GM21526 (cell line): Measurements from ENCODE around the gene CHMP4A.
A peak's percentile ranks its signal among the peaks of the same experiment; 100 is the strongest.

Source experiments
- ATAC-seq: cut with Tn5 transposase; IDR thresholded peaks from one replicate; pipeline ENCODE4 v1.9.1; 2021; ENCODE audit warnings: moderate library complexity; ENCODE audit not compliant: unreplicated experiment, low FRiP score

CHMP4A gene

DNA sequence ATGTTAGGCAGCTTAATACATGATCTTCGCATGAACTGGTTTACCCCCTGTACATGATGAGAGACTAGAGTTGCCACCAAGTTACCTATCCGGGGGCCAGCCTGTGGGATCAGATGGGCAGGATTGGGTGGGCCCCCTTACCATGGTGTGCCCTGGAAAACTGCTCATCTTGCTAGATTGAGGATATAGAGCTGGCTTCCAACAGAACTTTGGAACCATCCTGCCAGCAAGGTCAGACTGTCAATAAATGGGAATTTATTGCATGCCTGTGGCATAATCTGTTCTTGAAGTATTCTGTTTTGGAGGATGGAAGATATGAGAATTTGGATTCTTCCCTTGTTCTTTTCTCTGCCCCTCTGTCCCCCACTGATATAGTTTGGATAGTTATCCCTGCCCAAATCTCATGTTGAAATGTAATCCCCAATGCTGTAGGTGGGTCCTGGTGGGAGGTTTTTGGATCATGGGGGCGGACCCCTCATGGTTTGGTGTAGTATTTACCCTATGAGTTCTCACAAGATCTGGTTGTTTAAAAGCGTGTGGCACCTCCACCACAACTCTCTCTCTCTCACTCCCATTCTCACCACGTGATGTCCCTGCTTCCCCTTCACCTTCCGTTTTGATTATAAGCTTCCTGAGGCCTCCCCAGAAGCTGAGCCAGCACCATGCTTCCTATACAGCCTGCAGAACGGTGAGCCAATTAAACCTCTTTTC, 14.3 kb downstream of the CHMP4A start:
- no peak for ATAC-seq

DNA sequence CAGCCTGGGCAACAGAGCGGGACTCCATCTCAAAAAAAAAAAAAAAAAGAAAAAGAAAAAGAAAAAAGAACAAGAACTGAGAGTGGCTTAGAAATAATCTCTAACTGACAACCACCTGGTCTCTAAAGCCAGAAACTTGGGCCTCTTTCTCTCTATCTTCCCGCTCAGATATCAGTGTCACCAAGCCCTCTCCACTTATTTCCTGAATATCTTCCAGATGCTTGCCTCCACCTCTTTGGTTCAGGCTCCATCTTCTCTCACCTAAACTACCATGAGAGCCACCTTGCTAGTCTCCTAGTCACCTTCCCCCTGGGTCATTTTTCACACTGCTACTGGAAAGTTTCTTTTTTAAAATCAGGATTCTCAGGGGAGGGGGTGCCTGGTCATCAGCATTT, 16.2 kb downstream of the CHMP4A start:
- ATAC-seq: no peak

DNA sequence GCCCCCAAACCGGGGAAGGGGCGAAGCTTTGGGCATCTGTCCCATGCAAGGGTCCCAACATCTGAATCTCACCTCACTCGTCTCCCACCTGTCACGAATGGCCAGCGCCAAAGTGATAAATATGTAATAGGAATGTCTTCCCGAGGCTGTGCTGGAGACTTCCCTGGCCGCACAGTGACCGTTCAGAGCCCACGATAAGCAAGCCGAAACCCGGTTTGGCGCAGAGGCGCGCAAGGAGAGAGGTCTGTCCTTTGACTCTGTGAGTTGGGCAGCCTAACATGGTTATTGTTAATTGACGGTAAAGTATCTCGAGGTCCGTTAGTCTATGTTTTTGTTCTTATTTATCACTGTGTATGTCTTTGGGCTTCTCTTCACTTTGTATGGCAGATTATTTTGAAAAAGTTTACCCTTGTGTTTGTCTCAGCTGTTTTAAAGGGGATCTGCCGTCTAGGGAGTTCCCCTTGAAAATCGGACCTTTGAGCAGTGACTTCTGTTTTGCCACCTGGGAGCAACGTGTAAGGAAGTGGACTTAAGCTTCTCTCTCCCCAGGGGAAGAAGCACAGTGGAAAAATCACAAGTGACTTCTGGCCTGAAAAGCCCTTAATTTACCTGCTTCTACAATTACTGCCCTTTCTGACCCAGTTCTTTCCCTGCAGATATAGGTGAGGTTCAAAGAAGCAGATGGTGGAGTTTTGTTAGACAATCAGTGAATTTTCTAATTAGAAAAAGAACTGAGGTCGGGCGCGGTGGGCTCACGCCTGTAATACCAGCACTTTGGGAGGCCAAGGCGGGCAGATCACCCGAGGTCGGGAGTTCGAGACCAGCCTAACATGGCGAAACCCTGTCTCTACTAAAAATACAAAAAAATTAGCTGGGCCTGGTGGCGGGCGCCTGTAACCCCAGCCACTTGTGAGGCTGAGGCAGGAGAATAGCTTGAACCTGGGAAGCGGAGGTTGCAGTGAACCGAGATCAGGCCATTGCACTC, 16.9 kb downstream of the CHMP4A start:
- peak; percentile 12 for ATAC-seq

DNA sequence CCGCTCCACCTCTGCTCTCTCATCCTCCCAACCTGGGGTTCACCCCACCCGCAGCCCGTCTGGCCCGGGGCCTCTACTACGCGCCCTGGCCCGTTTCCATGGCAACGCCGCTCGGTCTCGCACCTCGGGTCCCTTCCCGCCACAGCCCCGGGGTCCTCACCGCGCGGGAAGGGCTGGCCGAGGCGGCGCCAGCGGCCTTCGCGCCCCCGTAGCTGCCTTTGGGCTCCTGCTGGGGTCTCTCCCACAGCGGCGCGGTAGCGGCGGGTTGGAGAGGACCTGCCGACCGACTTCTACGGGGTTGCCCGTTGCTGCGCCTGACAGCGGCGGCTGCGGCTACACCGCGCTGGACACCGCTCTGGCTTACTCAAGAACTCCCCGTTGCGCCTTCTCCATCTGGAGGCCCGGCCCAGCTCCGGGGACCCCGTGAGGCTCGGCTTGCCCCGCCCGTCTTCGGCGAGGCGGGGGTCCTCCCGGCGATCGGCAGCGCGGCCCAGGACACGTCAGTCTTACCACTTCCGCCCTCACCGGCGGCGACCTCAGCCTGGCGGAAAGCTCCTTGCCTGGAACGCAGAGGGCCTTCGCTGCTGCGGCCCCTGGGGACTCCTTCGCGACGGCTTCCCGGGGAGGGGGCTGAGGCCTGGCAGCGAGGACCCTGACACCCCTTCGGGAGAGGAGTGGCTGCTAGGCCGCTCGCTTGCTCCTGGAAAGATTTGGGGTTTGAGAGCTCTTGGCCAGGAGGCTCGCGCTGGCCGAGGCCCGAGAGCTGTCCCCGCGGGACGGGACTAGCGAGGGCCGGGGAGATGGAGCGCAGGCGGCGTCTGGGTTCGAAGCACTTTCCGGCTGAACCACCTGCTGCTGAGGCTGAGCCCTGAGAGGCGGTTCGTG, 17.9 kb downstream of the CHMP4A start, which contains the start of gene TM9SF1:
TM9SF1 (minus strand) TSS at position 256 of the 885 bp plus-strand sequence. CDS start 422 bp downstream, outside the sequence.
- ATAC-seq: peak; percentile 64

DNA sequence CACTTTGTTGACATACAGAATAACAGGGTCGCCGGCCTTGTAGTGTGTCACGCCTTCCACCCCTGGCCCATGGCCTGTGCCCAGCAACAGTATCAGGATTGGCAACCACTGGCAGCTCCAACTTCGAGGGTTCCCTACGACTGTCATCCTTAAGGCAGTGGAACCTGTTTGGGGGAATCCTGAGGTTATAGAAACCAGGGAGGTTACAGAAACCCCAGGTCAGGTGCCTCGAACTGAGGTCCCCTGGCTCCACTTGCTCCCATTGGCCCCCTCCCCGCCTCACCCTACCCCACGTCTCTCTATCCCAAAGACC, 18.5 kb downstream of the CHMP4A start:
- no peak for ATAC-seq

DNA sequence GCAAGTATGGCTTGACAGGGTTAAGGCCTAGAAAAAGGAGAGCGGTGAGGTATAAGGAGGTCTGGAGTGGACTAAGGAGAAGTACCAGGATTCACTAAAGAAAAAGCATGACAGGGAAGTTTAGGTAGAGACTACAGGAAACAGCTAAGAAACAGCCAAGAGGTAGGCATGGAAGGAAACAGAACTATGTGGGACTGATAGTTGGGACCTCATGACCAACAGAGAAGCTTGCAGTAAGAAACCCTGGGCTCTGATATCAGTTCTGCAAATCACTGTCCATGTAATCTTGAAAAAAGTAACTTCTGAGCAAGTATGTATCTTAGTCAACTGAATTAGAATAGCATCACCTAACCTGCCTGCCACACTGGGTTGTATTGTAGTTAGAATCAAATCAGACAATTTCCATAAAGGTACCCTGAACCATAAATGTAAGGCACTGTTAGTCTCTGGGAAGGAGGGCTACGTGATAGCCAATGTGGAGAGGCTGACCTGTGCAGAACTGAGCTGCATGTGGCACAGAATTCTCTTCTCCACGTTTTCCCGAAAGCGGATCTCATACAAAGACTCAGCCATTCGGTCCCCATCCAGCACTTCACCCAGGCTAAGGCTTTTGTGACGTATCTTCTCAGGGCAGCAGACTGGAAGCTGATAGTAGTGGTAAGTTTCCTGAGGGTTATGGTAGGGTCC, 19.0 kb downstream of the CHMP4A start:
- no peak for ATAC-seq

DNA sequence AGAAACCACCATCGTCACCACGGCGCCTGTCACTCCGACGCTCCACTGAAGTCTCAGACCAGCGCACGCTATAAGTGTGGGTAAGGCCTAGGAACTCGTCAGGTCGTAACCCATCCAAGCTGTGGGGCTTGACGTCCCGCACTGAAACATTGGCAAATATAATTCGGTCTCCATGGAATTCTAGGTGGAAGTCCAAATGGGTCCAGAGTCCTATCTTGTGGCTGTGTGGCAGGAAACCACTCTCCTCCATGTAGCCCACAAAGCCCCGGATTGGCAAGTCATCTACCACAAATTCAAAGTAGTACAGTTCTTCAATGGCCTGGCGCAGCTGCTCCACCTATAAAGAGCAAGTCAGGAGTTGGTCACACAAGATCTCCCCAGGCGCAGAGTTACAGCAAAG, 20.4 kb downstream of the CHMP4A start:
- no peak for ATAC-seq

DNA sequence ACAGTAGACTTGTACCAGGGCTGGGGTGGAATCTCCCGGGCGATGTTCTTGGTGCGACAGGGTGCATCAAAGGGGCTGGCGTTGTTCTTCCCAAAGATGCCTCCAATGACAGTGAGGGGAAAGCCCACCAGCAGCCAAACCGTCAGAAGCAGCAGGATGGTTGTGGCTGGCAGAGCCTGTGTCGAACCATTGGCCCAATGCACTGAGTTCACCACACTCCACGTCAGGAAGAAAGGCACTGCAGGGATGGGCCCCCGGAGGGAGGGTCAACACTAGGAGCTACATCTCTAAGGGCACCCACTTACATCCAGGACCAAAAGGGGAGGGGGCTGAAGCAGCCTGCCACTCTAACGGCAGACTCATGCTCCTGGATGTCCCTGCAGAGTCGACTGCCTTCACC, 22.9 kb downstream of the CHMP4A start:
- ATAC-seq: no peak

DNA sequence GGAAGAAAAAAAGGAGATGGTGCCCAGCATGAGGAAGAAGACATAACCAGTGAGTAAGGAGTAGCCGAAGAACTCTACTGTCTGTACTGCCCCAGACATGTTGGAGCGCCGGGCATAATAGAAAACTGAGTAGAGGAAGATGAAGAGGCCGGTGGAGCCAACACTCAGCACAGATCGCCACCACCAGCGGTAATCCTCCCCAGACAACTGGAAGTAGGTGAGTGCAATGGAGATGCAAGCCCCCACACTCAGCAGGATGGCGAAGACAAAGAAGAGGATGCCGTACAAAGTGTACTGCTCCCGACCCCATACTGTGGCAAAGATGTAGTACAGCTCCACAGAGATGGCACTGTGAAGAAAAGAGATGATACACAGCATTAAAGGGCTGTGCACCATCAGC, 23.8 kb downstream of the CHMP4A start:
- no peak for ATAC-seq

DNA sequence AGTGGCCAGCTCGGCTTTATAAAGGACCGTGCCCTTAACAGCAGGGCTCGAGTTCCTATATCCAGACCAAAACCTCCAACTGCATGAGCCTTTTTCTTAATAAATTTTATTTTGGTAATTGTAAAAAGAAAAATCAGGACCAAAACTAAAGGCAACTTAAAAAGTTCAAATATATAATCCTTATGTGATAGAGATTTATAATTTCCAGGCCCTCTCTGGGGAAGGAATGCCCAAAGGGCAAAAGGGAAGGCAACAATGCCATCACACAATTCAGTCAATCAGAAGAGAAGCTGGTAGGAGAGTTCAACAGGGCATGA, 24.3 kb downstream of the CHMP4A start:
- no peak for ATAC-seq

DNA sequence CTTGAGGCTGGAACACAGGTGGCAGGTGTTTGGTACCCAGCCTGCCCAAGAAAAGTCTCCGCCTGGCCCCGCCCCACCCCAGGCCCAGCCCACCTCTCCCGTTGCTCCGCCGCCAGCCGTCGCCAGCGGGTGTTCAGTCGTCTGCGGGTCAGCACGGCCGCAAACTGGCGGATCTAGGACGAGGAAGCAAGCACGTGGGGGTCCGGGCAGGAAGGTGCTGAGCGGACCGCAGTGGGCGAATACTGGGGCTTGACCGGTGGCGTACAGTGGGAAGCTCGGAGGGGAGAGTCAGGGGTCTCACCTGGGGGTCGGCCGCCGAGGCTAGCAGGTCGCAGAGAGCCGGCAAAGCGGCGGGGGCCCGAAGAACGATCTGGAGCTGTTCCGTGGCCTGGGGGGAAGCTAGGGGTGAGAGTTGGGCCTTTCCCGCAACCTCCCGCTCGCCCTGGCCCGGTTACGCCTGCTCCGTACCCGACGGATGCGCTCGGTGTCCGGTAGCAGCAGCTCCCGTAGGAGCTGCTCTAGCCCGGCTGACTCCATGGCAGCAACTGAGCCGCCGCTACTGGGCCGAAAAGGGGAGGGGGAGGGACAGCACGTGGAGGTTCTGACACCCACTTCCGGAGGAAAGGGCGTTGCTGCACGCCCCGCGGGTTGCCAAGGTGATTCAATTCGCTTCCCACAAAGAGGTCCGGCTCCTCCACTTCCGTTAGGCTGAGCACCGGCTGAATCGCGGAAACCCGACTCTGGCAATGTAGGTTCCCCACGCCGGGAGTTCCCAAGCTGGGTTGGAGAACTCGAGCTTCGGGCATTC, 24.8 kb downstream of the CHMP4A start, which contains the start of gene IPO4:
IPO4 (minus strand) TSS at position 566 of the 808 bp plus-strand sequence; CDS start at position 537, 29 bp downstream.
- ATAC-seq: peak; percentile 67

DNA sequence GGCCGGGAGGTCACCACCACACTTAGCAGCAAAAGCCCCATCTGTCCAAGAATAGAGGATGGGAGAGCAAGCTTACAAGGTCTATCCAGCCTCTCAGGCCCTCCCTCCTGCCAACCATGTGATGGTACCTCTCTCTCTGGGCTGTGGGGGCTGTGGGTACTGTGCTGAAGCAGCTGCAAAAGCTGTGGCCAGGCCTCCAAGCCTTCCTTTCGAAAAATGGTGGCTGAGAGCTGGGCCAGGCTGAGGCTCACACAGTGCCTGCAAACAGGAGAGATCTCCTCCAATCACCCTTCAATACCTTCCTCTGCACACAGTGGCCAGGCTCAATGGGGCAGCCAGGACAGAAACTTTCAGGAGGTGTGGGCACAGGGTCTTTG, 25.8 kb downstream of the CHMP4A start:
- no peak for ATAC-seq

DNA sequence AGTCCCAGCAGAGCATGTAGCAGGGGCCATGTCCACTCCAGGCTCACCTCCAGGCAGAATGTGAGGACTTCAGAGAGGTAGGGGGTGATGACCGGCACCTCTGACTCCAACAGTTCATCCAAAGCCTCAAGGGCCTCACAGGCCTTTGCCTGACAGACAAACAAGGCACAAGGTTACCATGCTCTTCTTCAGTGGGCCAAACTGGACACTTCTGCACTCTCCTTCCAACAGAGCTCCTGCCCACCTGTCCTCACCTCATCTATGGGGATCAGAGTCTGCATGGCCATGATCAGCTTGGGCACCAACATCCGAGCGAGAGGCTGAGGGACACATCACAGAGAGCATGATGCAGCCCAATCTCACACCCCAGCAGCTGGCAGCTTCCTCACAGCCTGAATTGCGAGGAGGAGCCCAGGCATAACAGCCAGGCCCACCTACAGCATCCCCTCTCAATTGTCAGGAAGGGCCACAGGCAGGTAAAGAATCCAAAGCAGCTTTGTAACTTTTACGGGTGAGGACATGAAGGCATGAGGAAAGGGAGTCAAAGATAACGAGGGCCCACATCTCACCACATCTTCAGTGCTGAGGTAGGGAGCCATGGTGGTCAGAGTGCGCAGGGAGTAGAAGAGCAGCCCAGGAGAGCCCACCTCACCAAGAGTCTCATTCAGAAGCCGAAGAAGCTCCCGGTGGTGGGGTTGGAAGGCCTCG, 26.3 kb downstream of the CHMP4A start:
- ATAC-seq: no peak

DNA sequence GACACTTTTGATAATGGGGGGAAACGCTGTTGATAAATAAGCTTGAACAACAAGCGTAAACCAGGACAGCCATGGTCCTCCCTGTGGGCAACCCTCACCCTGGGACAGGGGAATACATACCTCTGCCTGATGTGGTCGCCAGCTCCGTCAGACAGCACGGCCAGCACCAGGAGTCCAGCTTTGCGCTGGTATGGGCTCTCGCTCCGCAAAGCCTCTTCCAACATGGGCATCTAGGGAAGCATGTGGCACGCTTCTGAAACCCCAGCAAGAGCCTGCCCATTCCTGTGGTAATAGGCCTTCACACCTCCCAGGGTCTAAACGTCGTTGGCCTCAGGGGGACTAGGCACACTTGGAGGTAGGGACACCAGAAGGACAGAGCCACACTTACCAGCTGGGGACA, 27.5 kb downstream of the CHMP4A start:
- ATAC-seq: no peak

DNA sequence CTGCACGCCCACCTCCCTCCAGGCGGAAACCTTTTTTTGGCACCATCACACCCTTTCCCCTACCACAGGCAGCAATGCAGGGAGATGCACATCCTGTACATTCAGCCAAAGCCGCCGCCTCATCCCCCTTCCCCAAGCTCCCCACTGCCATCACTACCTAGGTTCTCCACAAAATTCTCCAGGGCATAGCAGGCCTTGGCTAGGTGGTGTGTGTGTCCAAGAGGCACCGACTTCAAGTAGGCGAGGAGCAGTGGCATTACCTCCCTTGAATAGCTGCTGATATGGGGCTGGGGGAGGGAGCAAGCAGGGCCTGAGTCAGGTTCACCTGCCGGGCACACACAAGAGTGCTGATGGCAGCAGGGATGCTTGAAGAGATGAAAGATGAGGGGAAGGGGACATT, 28.3 kb downstream of the CHMP4A start:
- ATAC-seq: no peak

DNA sequence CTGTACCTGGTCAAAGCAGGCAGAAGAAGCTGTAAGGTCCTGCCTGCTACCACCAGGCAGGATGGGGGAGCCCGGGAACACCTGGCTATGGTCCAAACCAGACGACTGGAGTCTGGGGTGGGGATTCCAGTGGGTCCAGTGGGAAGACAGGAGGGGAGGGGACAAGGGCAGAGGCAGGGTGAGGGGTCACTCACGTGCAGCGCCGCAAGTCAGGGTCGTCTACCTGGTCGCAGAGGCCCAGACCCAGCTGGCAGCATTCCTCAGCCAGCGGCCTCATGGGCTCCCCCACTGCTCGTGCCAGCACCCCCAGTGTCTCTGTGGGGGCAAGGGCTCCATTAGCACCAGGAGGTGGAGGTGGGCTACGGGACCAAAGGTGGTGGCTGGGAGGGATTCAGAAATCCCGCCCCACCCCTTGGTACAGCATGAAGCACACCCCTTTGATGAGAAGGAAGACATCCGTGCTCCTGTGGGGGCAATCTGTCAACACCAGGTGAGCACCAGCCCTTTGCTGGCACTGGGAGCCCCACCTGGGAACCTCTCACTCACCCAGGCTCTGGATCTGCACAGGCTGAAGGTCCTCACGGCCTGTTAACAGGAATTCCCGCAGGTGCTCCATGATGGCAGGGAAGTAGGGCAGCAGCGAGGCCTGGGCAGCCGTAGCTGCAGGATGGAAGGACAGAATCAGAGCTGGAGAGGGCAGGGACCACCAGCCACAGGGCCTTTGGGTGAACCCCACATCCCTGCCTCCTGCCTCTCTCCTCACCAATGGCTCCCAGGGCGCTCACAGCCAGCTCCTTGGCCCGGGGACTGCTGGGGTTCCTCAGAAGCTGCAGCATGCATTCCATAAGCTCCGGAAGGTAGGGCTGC, 29.0 kb downstream of the CHMP4A start:
- no peak for ATAC-seq

DNA sequence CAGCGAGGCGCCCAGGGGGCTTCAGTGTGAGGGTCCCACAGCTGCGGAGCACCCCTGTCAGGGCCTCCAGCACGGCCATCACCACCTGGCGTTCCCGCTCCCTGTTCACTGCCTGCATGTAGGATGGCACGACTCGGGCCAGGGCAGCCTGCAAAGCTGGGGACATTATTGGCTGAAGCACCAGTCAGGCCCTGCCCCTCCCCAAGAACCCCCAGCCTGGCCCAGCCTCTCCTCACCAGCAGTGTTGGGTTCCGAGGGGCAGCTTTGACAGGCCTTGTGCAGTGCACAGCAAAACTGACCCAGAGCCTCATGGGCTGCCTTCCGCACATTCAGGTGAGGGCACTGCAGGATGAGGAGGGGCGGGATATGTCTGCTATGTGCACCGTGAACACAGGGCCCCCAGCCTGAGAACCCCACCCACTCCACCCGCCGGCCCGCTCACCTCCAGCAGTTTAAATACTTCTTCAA, 30.2 kb downstream of the CHMP4A start:
- ATAC-seq: no peak
